Measurements from ENCODE around the gene KLHL24.

Gene KLHL24

GRCh38 chr3:183698318-183698751 lies 62.9 kb downstream of the KLHL24 start:
- Histone ChIP-seq H2BK120ac (ENCODE audit: low read depth, low read length) (peak overlapping the region; percentile 75), H2AK5ac (ENCODE audit: low read length, severe bottlenecking) (peak overlapping the region; percentile 19), H3K4me2 (ENCODE audit: low read length, poor library complexity, severe bottlenecking) (peak overlapping the region; percentile 74), H4K8ac (ENCODE audit: low read length) (peak overlapping the region; percentile 84), H2BK12ac (ENCODE audit: low read length in 2 of 2) (no peak overlapping the region), H3K9me3 (ENCODE audit: control insufficient read depth, low read length) (no peaks in the 10 kb centered on the region), H3K18ac (ENCODE audit: low read depth in 1 of 2, low read length in 2 of 2) (peak overlapping the region; percentile 90 to 94), H3K36me3 (ENCODE audit: control insufficient read depth in 1 of 2, insufficient read depth in 2 of 2, low read depth in 1 of 2, low read length in 2 of 2) (peaks cover 0 to 11% of the 10 kb centered on the region in 2 experiments), H3K27ac (ENCODE audit: low read length, poor library complexity, severe bottlenecking) (peak overlapping the region; percentile 73), H3K27me3 (ENCODE audit: control insufficient read depth in 1 of 2, insufficient read depth in 1 of 2, low read length in 2 of 2) (no peaks in the 10 kb centered on the region), H3K79me1 (replicated peaks; ENCODE audit: low read length, poor library complexity, severe bottlenecking) (peaks cover 1% of the 10 kb centered on the region), H3K14ac (ENCODE audit: low read length in 2 of 2) (peak overlapping the region in 1 of 2 experiments; percentile 53), H2AFZ (ENCODE audit: low read depth, low read length) (peak overlapping the region; percentile 98), H3K4ac (ENCODE audit: low read depth in 1 of 2, low read length in 2 of 2) (peak overlapping the region in 1 of 2 experiments; percentile 93), H3K4me1 (ENCODE audit: control insufficient read depth, insufficient read depth, low read depth, low read length) (peaks cover 4% of the 10 kb centered on the region), H3K23ac (ENCODE audit: low read length in 2 of 2) (peak overlapping the region in 1 of 2 experiments; percentile 97), H3K9ac (ENCODE audit: low read length) (peak overlapping the region; percentile 96), H2BK15ac (ENCODE audit: low read depth, poor library complexity, severe bottlenecking) (peak overlapping the region; percentile 77), H4K91ac (ENCODE audit: low read length) (peak overlapping the region; percentile 89), H2BK5ac (ENCODE audit: low read depth, low read length, poor library complexity, severe bottlenecking) (no peak overlapping the region), H3K4me3 (ENCODE audit: insufficient read depth in 1 of 2, low read depth in 1 of 2, low read length in 2 of 2) (peak overlapping the region; percentile 95 to 98)
- DNase-seq: peak; percentile 63
- 2% methylated on average over 12 of the region's 13 CpGs for WGBS

GRCh38 chr3:183698756-183699155 lies 63.3 kb downstream of the KLHL24 start:
- H3K27me3 ChIP-seq (ENCODE audit: control insufficient read depth in 1 of 2, insufficient read depth in 1 of 2, low read length in 2 of 2): no peaks in the 10 kb centered on the region
- H3K9ac ChIP-seq (ENCODE audit: low read length): peak overlapping the region; percentile 96
- H2AK5ac ChIP-seq (ENCODE audit: low read length, severe bottlenecking): no peak overlapping the region
- DNase-seq: peak; percentile 38
- no peak overlapping the region for H3K18ac ChIP-seq (ENCODE audit: low read depth in 1 of 2, low read length in 2 of 2)
- no peak overlapping the region for H2AFZ ChIP-seq (ENCODE audit: low read depth, low read length)
- no peak overlapping the region for H2BK12ac ChIP-seq (ENCODE audit: low read length in 2 of 2)
- H2BK120ac ChIP-seq (ENCODE audit: low read depth, low read length): no peak overlapping the region
- H3K14ac ChIP-seq (ENCODE audit: low read length in 2 of 2): no peak overlapping the region
- H3K9me3 ChIP-seq (ENCODE audit: control insufficient read depth, low read length): no peaks in the 10 kb centered on the region
- peak overlapping the region in 1 of 2 experiments; percentile 98 for H3K4me3 ChIP-seq (ENCODE audit: insufficient read depth in 1 of 2, low read depth in 1 of 2, low read length in 2 of 2)
- H3K79me1 ChIP-seq (replicated peaks; ENCODE audit: low read length, poor library complexity, severe bottlenecking): peaks cover 1% of the 10 kb centered on the region
- H3K4me2 ChIP-seq (ENCODE audit: low read length, poor library complexity, severe bottlenecking): peak overlapping the region; percentile 89
- H3K27ac ChIP-seq (ENCODE audit: low read length, poor library complexity, severe bottlenecking): peak overlapping the region; percentile 73
- peaks cover 0 to 11% of the 10 kb centered on the region in 2 experiments for H3K36me3 ChIP-seq (ENCODE audit: control insufficient read depth in 1 of 2, insufficient read depth in 2 of 2, low read depth in 1 of 2, low read length in 2 of 2)
- no peak overlapping the region for H4K91ac ChIP-seq (ENCODE audit: low read length)
- H2BK15ac ChIP-seq (ENCODE audit: low read depth, poor library complexity, severe bottlenecking): no peak overlapping the region
- H4K8ac ChIP-seq (ENCODE audit: low read length): no peak overlapping the region
- no peak overlapping the region for H3K23ac ChIP-seq (ENCODE audit: low read length in 2 of 2)
- WGBS: under 1% methylated on average over 7 of the region's 9 CpGs
- H2BK5ac ChIP-seq (ENCODE audit: low read depth, low read length, poor library complexity, severe bottlenecking): no peak overlapping the region
- H3K4me1 ChIP-seq (ENCODE audit: control insufficient read depth, insufficient read depth, low read depth, low read length): peaks cover 4% of the 10 kb centered on the region
- H3K4ac ChIP-seq (ENCODE audit: low read depth in 1 of 2, low read length in 2 of 2): no peak overlapping the region

DNA sequence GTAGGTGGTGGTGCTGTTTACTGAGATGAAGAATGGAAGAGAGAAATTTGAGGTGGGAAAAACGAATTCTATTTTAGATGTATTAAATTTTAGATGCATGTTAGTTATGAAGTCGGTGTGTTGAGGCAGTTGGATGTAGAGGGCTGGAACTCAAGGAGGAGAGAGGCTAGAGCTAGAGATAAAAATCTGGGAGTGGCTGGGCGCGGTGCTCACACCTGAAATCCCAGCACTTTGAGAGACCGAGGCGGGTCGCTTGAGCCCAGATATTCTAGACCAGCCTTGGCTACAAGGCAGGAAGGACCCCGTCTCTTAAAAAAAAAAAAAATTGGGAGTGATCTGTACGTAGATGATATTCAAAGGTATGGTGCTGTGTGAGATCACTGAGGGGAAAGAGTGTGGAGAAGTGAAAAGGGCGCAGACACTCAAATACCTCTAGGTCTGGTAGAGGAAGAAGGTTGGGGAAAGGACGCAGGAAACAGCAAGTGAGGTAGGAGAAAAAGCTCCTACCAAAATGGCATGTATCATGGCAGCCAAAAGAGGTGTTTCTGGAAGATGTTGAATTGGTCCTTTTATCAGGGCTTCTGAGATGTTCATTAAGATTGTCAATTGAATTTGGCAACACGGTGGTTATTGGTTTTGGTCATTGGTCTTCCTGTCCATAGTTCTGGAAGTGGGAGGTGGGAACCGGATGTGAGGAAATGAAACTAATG lies 64.0 kb downstream of the KLHL24 start:
- Histone ChIP-seq H3K4me2 (ENCODE audit: low read length, poor library complexity, severe bottlenecking) (peak overlapping the region; percentile 89), H3K18ac (ENCODE audit: low read depth in 1 of 2, low read length in 2 of 2) (peak overlapping the region in 1 of 2 experiments; percentile 24), H4K91ac (ENCODE audit: low read length) (no peak overlapping the region), H3K27ac (ENCODE audit: low read length, poor library complexity, severe bottlenecking) (no peak overlapping the region), H3K23ac (ENCODE audit: low read length in 2 of 2) (no peak overlapping the region), H3K79me1 (replicated peaks; ENCODE audit: low read length, poor library complexity, severe bottlenecking) (peaks cover 1% of the 10 kb centered on the region), H3K27me3 (ENCODE audit: control insufficient read depth in 1 of 2, insufficient read depth in 1 of 2, low read length in 2 of 2) (no peaks in the 10 kb centered on the region), H2AFZ (ENCODE audit: low read depth, low read length) (no peak overlapping the region), H4K8ac (ENCODE audit: low read length) (no peak overlapping the region), H2BK5ac (ENCODE audit: low read depth, low read length, poor library complexity, severe bottlenecking) (no peak overlapping the region), H2BK12ac (ENCODE audit: low read length in 2 of 2) (no peak overlapping the region), H3K36me3 (ENCODE audit: control insufficient read depth in 1 of 2, insufficient read depth in 2 of 2, low read depth in 1 of 2, low read length in 2 of 2) (peaks cover 0 to 11% of the 10 kb centered on the region in 2 experiments), H3K9me3 (ENCODE audit: control insufficient read depth, low read length) (no peaks in the 10 kb centered on the region), H3K14ac (ENCODE audit: low read length in 2 of 2) (no peak overlapping the region), H2BK120ac (ENCODE audit: low read depth, low read length) (no peak overlapping the region), H2BK15ac (ENCODE audit: low read depth, poor library complexity, severe bottlenecking) (no peak overlapping the region), H3K4me1 (ENCODE audit: control insufficient read depth, insufficient read depth, low read depth, low read length) (peaks cover 4% of the 10 kb centered on the region), H3K4ac (ENCODE audit: low read depth in 1 of 2, low read length in 2 of 2) (peak overlapping the region in 1 of 2 experiments; percentile 49), H3K4me3 (ENCODE audit: insufficient read depth in 1 of 2, low read depth in 1 of 2, low read length in 2 of 2) (peak overlapping the region in 1 of 2 experiments; percentile 98), H3K9ac (ENCODE audit: low read length) (peak overlapping the region; percentile 96), H2AK5ac (ENCODE audit: low read length, severe bottlenecking) (no peak overlapping the region)
- DNase-seq: no peak
- WGBS: 38% methylated on average over 13 of the region's 13 CpGs

GRCh38 chr3:183701744-183702143 lies 66.3 kb downstream of the KLHL24 start:
- H3K9me3 ChIP-seq (ENCODE audit: control insufficient read depth, low read length): no peaks in the 10 kb centered on the region
- H3K9ac ChIP-seq (ENCODE audit: low read length): no peak overlapping the region
- H2BK12ac ChIP-seq (ENCODE audit: low read length in 2 of 2): no peak overlapping the region
- H3K23ac ChIP-seq (ENCODE audit: low read length in 2 of 2): no peak overlapping the region
- no peak overlapping the region for H3K18ac ChIP-seq (ENCODE audit: low read depth in 1 of 2, low read length in 2 of 2)
- no peak overlapping the region for H3K4me3 ChIP-seq (ENCODE audit: insufficient read depth in 1 of 2, low read depth in 1 of 2, low read length in 2 of 2)
- H3K4me2 ChIP-seq (ENCODE audit: low read length, poor library complexity, severe bottlenecking): no peak overlapping the region
- no peak overlapping the region for H3K4ac ChIP-seq (ENCODE audit: low read depth in 1 of 2, low read length in 2 of 2)
- no peak overlapping the region for H4K8ac ChIP-seq (ENCODE audit: low read length)
- H3K27me3 ChIP-seq (ENCODE audit: control insufficient read depth in 1 of 2, insufficient read depth in 1 of 2, low read length in 2 of 2): no peaks in the 10 kb centered on the region
- DNase-seq: no peak
- H2AK5ac ChIP-seq (ENCODE audit: low read length, severe bottlenecking): no peak overlapping the region
- no peak overlapping the region for H2BK5ac ChIP-seq (ENCODE audit: low read depth, low read length, poor library complexity, severe bottlenecking)
- 98% methylated on average over 5 of the region's 5 CpGs for WGBS
- no peak overlapping the region for H2BK120ac ChIP-seq (ENCODE audit: low read depth, low read length)
- H3K36me3 ChIP-seq (ENCODE audit: control insufficient read depth in 1 of 2, insufficient read depth in 2 of 2, low read depth in 1 of 2, low read length in 2 of 2): peaks cover 0 to 11% of the 10 kb centered on the region in 2 experiments
- H3K79me1 ChIP-seq (replicated peaks; ENCODE audit: low read length, poor library complexity, severe bottlenecking): peaks cover 1% of the 10 kb centered on the region
- no peak overlapping the region for H2BK15ac ChIP-seq (ENCODE audit: low read depth, poor library complexity, severe bottlenecking)
- H3K14ac ChIP-seq (ENCODE audit: low read length in 2 of 2): no peak overlapping the region
- peaks cover 6% of the 10 kb centered on the region for H3K4me1 ChIP-seq (ENCODE audit: control insufficient read depth, insufficient read depth, low read depth, low read length)
- H3K27ac ChIP-seq (ENCODE audit: low read length, poor library complexity, severe bottlenecking): no peak overlapping the region
- no peak overlapping the region for H4K91ac ChIP-seq (ENCODE audit: low read length)
- no peak overlapping the region for H2AFZ ChIP-seq (ENCODE audit: low read depth, low read length)

Data from mesenchymal stem cell (in vitro differentiated cells and primary cell).